Measurements from ENCODE around the gene LEPROT.
"Not testable (repeated sequence)": the region's sequence is repeated elsewhere in the genome, so short reads cannot be mapped to it uniquely, and the experiment has no call there.

The LEPROT gene

DNA sequence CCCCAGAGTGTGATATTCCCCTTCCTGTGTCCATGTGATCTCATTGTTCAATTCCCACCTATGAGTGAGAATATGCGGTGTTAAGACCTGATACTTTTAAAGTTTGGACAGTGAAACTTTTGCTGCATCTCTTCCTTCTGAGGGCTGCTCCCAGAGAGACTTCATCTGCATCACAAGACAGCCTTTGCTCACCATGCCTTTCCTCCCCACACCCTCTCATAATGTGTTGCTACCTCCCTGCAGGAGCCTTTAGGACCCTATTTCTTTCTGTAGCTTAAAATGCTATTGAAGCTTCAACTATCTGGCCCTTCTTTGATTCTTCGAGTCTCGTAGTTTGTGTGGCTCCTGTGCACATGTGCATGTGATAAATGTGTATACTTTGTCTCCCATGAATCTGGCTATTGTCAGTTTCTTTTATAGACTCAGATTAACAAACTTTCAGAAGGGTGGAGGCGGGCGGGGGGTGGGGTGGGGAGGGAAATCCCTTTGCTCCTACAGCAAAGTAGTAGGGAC is 23.7 kb downstream of the LEPROT start:
- Histone ChIP-seq H3K27me3 (no peaks in the 10 kb centered on the region), H3K4me1 (ENCODE audit: control insufficient read depth in 1 of 2, insufficient read depth in 1 of 2, low read depth in 1 of 2, low read length in 1 of 2) (no peaks in the 10 kb centered on the region), H3K27ac (no peak overlapping the region), H3K9me3 (no peaks in the 10 kb centered on the region), H3K36me3 (no peaks in the 10 kb centered on the region), H3K4me3 (ENCODE audit: low read depth in 1 of 2, low read length in 1 of 2) (no peak overlapping the region)
- TF ChIP-seq, protein P1, sequence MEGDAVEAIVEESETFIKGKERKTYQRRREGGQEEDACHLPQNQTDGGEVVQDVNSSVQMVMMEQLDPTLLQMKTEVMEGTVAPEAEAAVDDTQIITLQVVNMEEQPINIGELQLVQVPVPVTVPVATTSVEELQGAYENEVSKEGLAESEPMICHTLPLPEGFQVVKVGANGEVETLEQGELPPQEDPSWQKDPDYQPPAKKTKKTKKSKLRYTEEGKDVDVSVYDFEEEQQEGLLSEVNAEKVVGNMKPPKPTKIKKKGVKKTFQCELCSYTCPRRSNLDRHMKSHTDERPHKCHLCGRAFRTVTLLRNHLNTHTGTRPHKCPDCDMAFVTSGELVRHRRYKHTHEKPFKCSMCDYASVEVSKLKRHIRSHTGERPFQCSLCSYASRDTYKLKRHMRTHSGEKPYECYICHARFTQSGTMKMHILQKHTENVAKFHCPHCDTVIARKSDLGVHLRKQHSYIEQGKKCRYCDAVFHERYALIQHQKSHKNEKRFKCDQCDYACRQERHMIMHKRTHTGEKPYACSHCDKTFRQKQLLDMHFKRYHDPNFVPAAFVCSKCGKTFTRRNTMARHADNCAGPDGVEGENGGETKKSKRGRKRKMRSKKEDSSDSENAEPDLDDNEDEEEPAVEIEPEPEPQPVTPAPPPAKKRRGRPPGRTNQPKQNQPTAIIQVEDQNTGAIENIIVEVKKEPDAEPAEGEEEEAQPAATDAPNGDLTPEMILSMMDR (IDR thresholded peaks at IDR 0.05), result no peak

DNA sequence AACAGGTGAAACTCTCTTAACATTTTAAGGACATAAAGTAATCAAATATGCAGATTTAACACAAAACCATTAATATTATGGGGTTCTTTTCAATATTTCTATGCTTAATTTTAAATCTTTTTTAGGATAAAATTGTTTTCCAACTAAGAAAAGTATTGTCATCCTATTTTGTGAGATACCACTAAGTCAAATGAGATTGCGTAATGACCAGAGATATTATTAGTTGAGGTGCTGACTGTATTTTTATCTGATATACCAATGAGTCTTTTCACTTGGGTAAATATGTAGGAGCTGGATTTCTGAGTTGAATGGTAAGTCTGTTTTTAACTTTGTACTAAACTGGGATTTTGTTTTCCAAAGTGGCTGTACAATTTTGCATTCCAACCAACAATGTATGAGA is 25.4 kb downstream of the LEPROT start:
- TF ChIP-seq, protein P1 (IDR thresholded peaks at IDR 0.05), result no peak
- no peaks in the 10 kb centered on the region for H3K36me3 ChIP-seq
- H3K9me3 ChIP-seq, result no peaks in the 10 kb centered on the region
- no peaks in the 10 kb centered on the region for H3K4me1 ChIP-seq (ENCODE audit: control insufficient read depth in 1 of 2, insufficient read depth in 1 of 2, low read depth in 1 of 2, low read length in 1 of 2)
- no peak overlapping the region for H3K4me3 ChIP-seq (ENCODE audit: low read depth in 1 of 2, low read length in 1 of 2)
- H3K27ac ChIP-seq, result no peak overlapping the region
- no peaks in the 10 kb centered on the region for H3K27me3 ChIP-seq

DNA sequence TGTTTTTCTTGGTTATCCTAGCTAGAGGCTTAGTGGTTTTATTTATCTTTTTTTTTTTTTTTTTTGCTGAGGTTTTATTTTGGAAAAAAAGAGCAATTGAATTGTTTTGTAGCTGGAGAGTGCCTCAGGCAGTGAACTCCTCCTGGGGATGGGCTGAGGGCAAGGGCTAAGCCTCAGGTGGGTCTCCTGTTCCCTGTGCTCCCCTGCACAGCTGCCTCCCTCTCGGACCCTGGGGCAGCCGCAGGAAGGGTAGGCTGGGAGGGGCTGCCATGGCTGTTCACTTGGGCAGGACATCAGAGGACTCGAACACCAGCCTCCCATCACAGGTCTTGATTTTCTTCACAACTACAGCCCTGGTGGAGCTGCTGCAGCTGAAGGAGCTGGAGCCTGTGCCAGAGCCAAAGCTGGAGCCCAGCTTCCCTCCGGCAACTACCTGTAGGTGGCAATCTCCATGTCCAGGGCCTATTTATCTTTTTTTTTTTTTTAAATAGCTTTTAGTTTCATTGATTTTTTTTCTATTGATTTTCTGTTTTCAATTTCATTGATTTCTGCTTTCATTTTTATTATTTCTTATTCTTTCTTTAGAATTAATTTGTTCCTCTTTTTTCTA is 28.9 kb downstream of the LEPROT start:
- TF ChIP-seq, protein P1 (IDR thresholded peaks at IDR 0.05), result no peak
- no peaks in the 10 kb centered on the region for H3K27me3 ChIP-seq
- no peak overlapping the region for H3K4me3 ChIP-seq (ENCODE audit: low read depth in 1 of 2, low read length in 1 of 2)
- no peaks in the 10 kb centered on the region for H3K4me1 ChIP-seq (ENCODE audit: control insufficient read depth in 1 of 2, insufficient read depth in 1 of 2, low read depth in 1 of 2, low read length in 1 of 2)
- H3K36me3 ChIP-seq, result no peaks in the 10 kb centered on the region
- no peaks in the 10 kb centered on the region for H3K9me3 ChIP-seq
- H3K27ac ChIP-seq, result no peak overlapping the region

DNA sequence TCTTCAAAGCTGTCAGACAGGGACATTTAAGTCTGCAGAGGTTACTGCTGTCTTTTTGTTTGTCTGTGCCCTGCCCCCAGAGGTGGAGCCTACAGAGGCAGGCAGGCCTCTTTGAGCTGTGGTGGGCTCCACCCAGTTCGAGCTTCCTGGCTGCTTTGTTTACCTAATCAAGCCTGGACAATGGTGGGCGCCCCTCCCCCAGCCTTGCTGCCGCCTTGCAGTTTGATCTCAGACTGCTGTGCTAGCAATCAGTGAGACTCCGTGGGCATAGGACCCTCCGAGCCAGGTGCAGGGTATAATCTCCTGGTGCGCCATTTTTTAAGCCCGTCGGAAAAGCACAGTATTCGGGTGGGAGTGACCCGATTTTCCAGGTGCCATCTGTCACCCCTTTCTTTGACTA is 35.2 kb downstream of the LEPROT start:
- not testable (repeated sequence) for H3K27ac ChIP-seq; H3K9me3 ChIP-seq; H3K4me1 ChIP-seq (ENCODE audit: control insufficient read depth in 1 of 2, insufficient read depth in 1 of 2, low read depth in 1 of 2, low read length in 1 of 2); H3K27me3 ChIP-seq; H3K36me3 ChIP-seq; H3K4me3 ChIP-seq (ENCODE audit: low read depth in 1 of 2, low read length in 1 of 2)

DNA sequence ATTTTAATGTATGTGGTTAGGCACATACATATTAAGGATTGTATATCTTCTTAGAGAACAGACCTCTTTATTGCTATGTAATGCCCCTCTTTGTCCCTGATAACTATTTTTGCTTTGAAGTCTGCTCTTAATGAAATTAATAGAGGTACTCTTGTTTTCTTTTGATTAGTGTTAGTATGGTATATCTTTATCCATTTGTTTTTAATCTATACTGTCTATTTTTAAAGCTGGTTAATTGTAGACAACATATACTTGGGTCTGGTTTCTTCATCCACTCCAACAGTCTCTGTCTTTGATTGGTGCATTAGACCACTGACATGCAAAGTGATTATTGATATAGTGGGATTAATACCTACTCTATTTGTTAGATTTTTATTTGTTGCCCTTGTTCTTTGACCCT is 36.0 kb downstream of the LEPROT start:
- Histone ChIP-seq H3K9me3 (no peaks in the 10 kb centered on the region), H3K36me3 (no peaks in the 10 kb centered on the region), H3K4me1 (ENCODE audit: control insufficient read depth in 1 of 2, insufficient read depth in 1 of 2, low read depth in 1 of 2, low read length in 1 of 2) (no peaks in the 10 kb centered on the region), H3K27me3 (no peaks in the 10 kb centered on the region), H3K4me3 (ENCODE audit: low read depth in 1 of 2, low read length in 1 of 2) (no peak overlapping the region), H3K27ac (no peak overlapping the region)
- TF ChIP-seq, protein P1 (IDR thresholded peaks at IDR 0.05), result no peak

DNA sequence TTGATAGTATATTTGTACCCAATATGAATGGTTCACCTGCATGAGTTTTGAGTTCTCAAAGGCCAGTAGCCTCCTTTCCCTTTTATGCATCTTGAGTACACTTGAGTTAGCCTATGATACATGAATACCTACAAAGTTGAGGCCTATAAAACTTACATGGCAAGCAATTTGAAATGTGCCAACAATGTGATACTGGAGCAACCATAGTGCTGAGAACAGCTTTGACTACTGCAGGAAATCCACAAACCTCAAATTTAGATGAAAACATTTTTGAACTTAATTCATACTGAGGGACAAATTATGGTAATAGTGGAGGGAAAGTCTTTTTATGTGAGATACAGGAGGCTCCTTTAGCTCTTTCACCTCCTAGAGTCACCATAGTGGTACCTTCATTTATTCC is 37.4 kb downstream of the LEPROT start:
- H3K9me3 ChIP-seq, result no peaks in the 10 kb centered on the region
- H3K27me3 ChIP-seq, result no peaks in the 10 kb centered on the region
- H3K36me3 ChIP-seq, result no peaks in the 10 kb centered on the region
- TF ChIP-seq, protein P1 (IDR thresholded peaks at IDR 0.05), result no peak
- no peak overlapping the region for H3K4me3 ChIP-seq (ENCODE audit: low read depth in 1 of 2, low read length in 1 of 2)
- H3K27ac ChIP-seq, result no peak overlapping the region
- no peaks in the 10 kb centered on the region for H3K4me1 ChIP-seq (ENCODE audit: control insufficient read depth in 1 of 2, insufficient read depth in 1 of 2, low read depth in 1 of 2, low read length in 1 of 2)
